Prostate gland (tissue), 2 donors: ENCODE results near the gene ARHGEF28.

Experiments
- POLR2A ChIP-seq: fragments of 450-650 bp; IDR thresholded peaks from one replicate; pipeline ENCODE4 v1.6.1; 2016; ENCODE audit warnings: antibody characterized with exemption, mild to moderate bottlenecking
- POLR2AphosphoS5 ChIP-seq: sonication (generic); formaldehyde crosslinking; IDR thresholded peaks from one replicate; pipeline ENCODE4 v1.6.1; 2017; ENCODE audit warnings: antibody characterized with exemption
- TF ChIP-seq, protein P1 (sequence below), 4 experiments: fragments of 200-600 bp in 2 of 4; fragments of 450-650 bp in 2 of 4; sonication (generic) in 2 of 4; IDR thresholded peaks; 1 replicate in 3 of 4; 2 replicates in 1 of 4; pipeline ENCODE4 v1.5.1; 2016 to 2019; ENCODE audit warnings: antibody characterized with exemption in 4 of 4, mild to moderate bottlenecking in 2 of 4, moderate library complexity in 2 of 4

DNA sequence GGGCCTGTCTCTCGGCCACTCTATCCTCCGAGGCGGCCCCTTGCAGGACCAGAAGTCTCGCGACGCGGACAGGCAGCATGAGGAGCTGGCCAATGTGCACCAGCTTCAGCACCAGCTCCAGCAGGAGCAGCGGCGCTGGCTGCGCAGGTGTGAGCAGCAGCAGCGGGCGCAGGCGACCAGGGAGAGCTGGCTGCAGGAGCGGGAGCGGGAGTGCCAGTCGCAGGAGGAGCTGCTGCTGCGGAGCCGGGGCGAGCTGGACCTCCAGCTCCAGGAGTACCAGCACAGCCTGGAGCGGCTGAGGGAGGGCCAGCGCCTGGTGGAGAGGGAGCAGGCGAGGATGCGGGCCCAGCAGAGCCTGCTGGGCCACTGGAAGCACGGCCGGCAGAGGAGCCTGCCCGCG lies 283.5 kb downstream of the ARHGEF28 start:
- TF ChIP-seq POLR2A (no peak), POLR2AphosphoS5 (no peak)
- TF ChIP-seq, protein P1, sequence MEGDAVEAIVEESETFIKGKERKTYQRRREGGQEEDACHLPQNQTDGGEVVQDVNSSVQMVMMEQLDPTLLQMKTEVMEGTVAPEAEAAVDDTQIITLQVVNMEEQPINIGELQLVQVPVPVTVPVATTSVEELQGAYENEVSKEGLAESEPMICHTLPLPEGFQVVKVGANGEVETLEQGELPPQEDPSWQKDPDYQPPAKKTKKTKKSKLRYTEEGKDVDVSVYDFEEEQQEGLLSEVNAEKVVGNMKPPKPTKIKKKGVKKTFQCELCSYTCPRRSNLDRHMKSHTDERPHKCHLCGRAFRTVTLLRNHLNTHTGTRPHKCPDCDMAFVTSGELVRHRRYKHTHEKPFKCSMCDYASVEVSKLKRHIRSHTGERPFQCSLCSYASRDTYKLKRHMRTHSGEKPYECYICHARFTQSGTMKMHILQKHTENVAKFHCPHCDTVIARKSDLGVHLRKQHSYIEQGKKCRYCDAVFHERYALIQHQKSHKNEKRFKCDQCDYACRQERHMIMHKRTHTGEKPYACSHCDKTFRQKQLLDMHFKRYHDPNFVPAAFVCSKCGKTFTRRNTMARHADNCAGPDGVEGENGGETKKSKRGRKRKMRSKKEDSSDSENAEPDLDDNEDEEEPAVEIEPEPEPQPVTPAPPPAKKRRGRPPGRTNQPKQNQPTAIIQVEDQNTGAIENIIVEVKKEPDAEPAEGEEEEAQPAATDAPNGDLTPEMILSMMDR (IDR thresholded peaks at IDR 0.05): no peak
